OCI-LY7 (cell line): Measurements from ENCODE around the gene ZNF655.

Source experiments
- CTCF ChIP-seq: fragments of 200-600 bp; sonication (generic); conservative IDR thresholded peaks from 2 replicates; pipeline ENCODE4 v1.5.1; 2014; ENCODE audit warnings: mild to moderate bottlenecking, antibody characterized with exemption, low read length, moderate library complexity, mixed read lengths
- EZH2phosphoT487 ChIP-seq: fragments of 200-600 bp; sonication (generic); IDR thresholded peaks from 2 replicates; pipeline ENCODE4 v1.6.1; 2018; ENCODE audit warnings: low read depth, borderline replicate concordance, mild to moderate bottlenecking, mixed run types, antibody characterized with exemption, low read length, moderate library complexity, mixed read lengths

- no peak for TF ChIP-seq CTCF
- TF ChIP-seq EZH2phosphoT487, result no peak
Observed at GRCh38 chr7:99541212-99541611, 17.2 kb upstream of the ZNF655 start.
